DND-41 (cell line): ENCODE data around the gene RFLNA.

Source experiments
- ATAC-seq: fragments of 200-7000 bp; cut with Tn5 transposase; 3 replicates; pipeline ENCODE4 v1.9.1; 2021; ENCODE audit warnings: low read depth; ENCODE audit not compliant: insufficient read depth
- DNase-seq: peaks from one replicate; pipeline ENCODE4 v3.0.0-alpha.2; 2020
- H2AFZ ChIP-seq: 2 replicates; pipeline ENCODE4 v1.6.0; 2012; ENCODE audit warnings: low read depth, low read length
- H3K27ac ChIP-seq: 2 replicates; pipeline ENCODE4 v1.5.1; 2012; ENCODE audit warnings: low read length, inconsistent platforms
- H3K27me3 ChIP-seq: fragments of 200-600 bp; sonication (generic); 2 replicates; pipeline ENCODE4 v1.6.0; 2012; ENCODE audit warnings: low read length, mild to moderate bottlenecking, inconsistent platforms; ENCODE audit not compliant: insufficient read depth, poor library complexity
- H3K36me3 ChIP-seq: 2 replicates; pipeline ENCODE4 v1.5.1; 2012; ENCODE audit warnings: low read length, inconsistent platforms; ENCODE audit not compliant: insufficient read depth
- H3K4me1 ChIP-seq: 2 replicates; pipeline ENCODE4 v1.5.1; 2012; ENCODE audit warnings: mild to moderate bottlenecking, low read length; ENCODE audit not compliant: insufficient read depth
- H3K4me2 ChIP-seq: 2 replicates; pipeline ENCODE4 v1.6.0; 2012; ENCODE audit warnings: mild to moderate bottlenecking, moderate library complexity, low read length, inconsistent platforms; ENCODE audit not compliant: insufficient read depth
- H3K4me3 ChIP-seq, 2 experiments: fragments of 200-600 bp in 1 of 2; shearing (Covaris generic) in 1 of 2; 2 replicates each; pipeline ENCODE4 v1.5.1; 2012 to 2016; ENCODE audit warnings: inconsistent platforms in 2 of 2, low read length in 2 of 2, mild to moderate bottlenecking in 2 of 2, low read depth in 1 of 2, moderate library complexity in 1 of 2
- H3K79me2 ChIP-seq: 2 replicates; pipeline ENCODE4 v1.6.0; 2012; ENCODE audit warnings: low read length, inconsistent platforms; ENCODE audit not compliant: insufficient read depth
- H3K9ac ChIP-seq: 2 replicates; pipeline ENCODE4 v1.6.0; 2012; ENCODE audit warnings: low read depth, mild to moderate bottlenecking, inconsistent platforms, low read length, moderate library complexity
- H3K9me3 ChIP-seq: 2 replicates; pipeline ENCODE4 v1.5.1; 2012; ENCODE audit warnings: low read length, moderate library complexity, mild to moderate bottlenecking, inconsistent platforms; ENCODE audit not compliant: insufficient read depth, severe bottlenecking
- H4K20me1 ChIP-seq: 2 replicates; pipeline ENCODE4 v1.6.0; 2012; ENCODE audit warnings: low read length; ENCODE audit not compliant: insufficient read depth
- EZH2 ChIP-seq: IDR thresholded peaks from 3 replicates; pipeline ENCODE4 v1.6.1; 2012; ENCODE audit warnings: borderline replicate concordance, low read depth, mild to moderate bottlenecking, moderate library complexity, low read length, inconsistent platforms; ENCODE audit not compliant: severe bottlenecking
- TF ChIP-seq, protein P1 (sequence below): IDR thresholded peaks from 2 replicates; pipeline ENCODE4 v1.5.1; 2012; ENCODE audit warnings: borderline replicate concordance, low read length, moderate library complexity, mild to moderate bottlenecking; ENCODE audit not compliant: poor library complexity, severe bottlenecking; ENCODE audit errors: extremely low read depth

The RFLNA gene

GRCh38 chr12:124354400-124354799 is 59.5 kb downstream of the RFLNA start:
- Histone ChIP-seq H3K9ac (no peak overlapping the region), H3K9me3 (no peaks in the 10 kb centered on the region), H4K20me1 (peaks cover 34% of the 10 kb centered on the region), H3K4me2 (no peak overlapping the region), H2AFZ (no peak overlapping the region), H3K36me3 (peaks cover 97% of the 10 kb centered on the region), H3K27me3 (no peaks in the 10 kb centered on the region), H3K79me2 (no peaks in the 10 kb centered on the region), H3K4me1 (no peaks in the 10 kb centered on the region), H3K27ac (no peak overlapping the region), H3K4me3 (no peak overlapping the region)
- ATAC-seq: no peak
- no peak for TF ChIP-seq EZH2
- TF ChIP-seq, protein P1, sequence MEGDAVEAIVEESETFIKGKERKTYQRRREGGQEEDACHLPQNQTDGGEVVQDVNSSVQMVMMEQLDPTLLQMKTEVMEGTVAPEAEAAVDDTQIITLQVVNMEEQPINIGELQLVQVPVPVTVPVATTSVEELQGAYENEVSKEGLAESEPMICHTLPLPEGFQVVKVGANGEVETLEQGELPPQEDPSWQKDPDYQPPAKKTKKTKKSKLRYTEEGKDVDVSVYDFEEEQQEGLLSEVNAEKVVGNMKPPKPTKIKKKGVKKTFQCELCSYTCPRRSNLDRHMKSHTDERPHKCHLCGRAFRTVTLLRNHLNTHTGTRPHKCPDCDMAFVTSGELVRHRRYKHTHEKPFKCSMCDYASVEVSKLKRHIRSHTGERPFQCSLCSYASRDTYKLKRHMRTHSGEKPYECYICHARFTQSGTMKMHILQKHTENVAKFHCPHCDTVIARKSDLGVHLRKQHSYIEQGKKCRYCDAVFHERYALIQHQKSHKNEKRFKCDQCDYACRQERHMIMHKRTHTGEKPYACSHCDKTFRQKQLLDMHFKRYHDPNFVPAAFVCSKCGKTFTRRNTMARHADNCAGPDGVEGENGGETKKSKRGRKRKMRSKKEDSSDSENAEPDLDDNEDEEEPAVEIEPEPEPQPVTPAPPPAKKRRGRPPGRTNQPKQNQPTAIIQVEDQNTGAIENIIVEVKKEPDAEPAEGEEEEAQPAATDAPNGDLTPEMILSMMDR: no peak
- DNase-seq: no peak

DNA sequence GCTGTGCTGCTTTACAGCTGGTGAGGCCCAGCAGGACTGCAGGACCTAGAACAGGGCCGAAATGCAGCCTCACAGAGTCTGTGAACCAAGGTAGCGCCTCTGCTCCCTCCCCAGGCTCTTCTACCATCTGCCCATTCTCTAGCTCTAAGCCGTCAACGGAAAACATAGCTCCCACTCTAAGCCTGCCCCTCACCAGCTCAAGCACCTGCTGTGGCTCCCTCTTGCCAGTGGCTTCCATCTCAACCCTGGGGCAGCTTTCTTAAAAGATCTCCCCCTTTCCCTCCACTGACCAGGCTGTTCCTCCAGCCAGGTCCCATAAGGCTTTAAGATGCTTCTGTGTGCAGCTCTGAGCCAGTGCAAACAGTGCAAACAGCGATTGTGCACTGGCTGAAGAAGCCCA is 61.3 kb downstream of the RFLNA start:
- DNase-seq: no peak
- Histone ChIP-seq H3K9me3 (no peaks in the 10 kb centered on the region), H3K27ac (no peak overlapping the region; the same call in 1 of the 2 replicates), H3K9ac (no peak overlapping the region), H3K79me2 (no peaks in the 10 kb centered on the region), H3K4me3 (no peak overlapping the region), H3K27me3 (no peaks in the 10 kb centered on the region), H3K36me3 (peaks cover 97% of the 10 kb centered on the region), H2AFZ (no peak overlapping the region), H3K4me1 (no peaks in the 10 kb centered on the region), H4K20me1 (peaks cover 31% of the 10 kb centered on the region), H3K4me2 (no peak overlapping the region)
- no peak for TF ChIP-seq EZH2
- TF ChIP-seq, protein P1: no peak
- no peak for ATAC-seq

DNA sequence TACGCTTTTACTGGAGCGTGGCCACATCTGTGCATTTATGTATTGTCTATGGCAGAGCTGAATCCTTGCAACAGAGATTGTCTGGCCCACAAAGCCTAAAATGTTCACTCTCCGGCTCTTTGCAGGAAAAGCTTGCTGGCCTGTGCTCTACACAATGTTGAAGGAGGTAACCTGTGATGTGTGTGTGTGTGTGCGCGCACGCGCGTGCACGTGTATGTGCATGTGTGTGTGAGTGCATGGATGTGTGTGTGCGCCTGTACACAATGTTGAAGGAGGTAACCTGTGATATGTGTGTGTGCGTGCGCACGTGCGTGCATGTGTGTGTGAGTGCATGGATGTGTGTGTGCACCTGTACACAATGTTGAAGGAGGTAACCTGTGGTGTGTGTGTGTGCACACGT is 62.7 kb downstream of the RFLNA start:
- DNase-seq: no peak
- Histone ChIP-seq H4K20me1 (peaks cover 41% of the 10 kb centered on the region), H3K9ac (no peak overlapping the region), H3K4me2 (no peak overlapping the region), H3K4me3 (no peak overlapping the region), H2AFZ (no peak overlapping the region), H3K4me1 (no peaks in the 10 kb centered on the region), H3K36me3 (peaks cover 96% of the 10 kb centered on the region), H3K27me3 (no peaks in the 10 kb centered on the region), H3K79me2 (no peaks in the 10 kb centered on the region), H3K9me3 (no peaks in the 10 kb centered on the region), H3K27ac (no peak overlapping the region)
- TF ChIP-seq, protein P1: no peak
- no peak for TF ChIP-seq EZH2
- ATAC-seq: no peak

DNA sequence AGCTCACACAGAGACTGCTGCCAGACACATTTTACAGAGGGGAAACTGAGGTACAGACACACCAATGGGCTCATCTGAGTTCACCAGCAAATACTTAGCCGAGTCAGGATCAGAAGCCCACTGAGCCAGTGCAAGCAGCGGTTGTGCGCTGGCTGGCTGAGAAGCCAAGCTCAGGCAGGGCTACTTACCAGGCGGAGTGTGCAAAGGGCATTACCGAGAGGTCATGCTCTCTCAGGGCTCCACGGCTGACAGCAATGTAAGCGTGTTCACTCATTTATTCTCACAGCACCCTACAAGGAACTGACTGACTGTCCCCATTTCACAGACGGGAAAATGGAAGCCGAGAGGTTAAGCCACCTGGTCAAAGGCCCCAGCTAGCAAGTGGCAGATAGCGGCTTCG is 63.7 kb downstream of the RFLNA start:
- peaks cover 93% of the 10 kb centered on the region for H3K36me3 ChIP-seq
- no peak overlapping the region for H3K4me3 ChIP-seq
- H3K4me2 ChIP-seq: no peak overlapping the region
- H2AFZ ChIP-seq: no peak overlapping the region
- ATAC-seq (no peak), DNase-seq (no peak)
- H3K4me1 ChIP-seq: no peaks in the 10 kb centered on the region
- H4K20me1 ChIP-seq: peaks cover 50% of the 10 kb centered on the region
- no peaks in the 10 kb centered on the region for H3K27me3 ChIP-seq
- no peak overlapping the region for H3K9ac ChIP-seq
- H3K79me2 ChIP-seq: no peaks in the 10 kb centered on the region
- no peaks in the 10 kb centered on the region for H3K9me3 ChIP-seq
- TF ChIP-seq, protein P1: no peak
- TF ChIP-seq EZH2: no peak
- no peak overlapping the region for H3K27ac ChIP-seq
